ENCODE results near the gene MS4A3. TPM values are rescaled to one million over a fixed set of nuclear protein-coding genes. Genes with fewer than 3 reads are reported as not detected.
"Not testable (repeated sequence)": the region's sequence is repeated elsewhere in the genome, so short reads cannot be mapped to it uniquely, and the experiment has no call there.

MS4A3 gene
- total RNA-seq (ENCODE audit: unreplicated experiment): not detected
- long read RNA-seq: 0 reads

GRCh38 chr11:60056349-60056969 is at the start of gene MS4A3:
Gene MS4A3 (plus strand): TSS chr11:60056665. CDS start chr11:60061161, 4,496 bp downstream.
- no peak for DNase-seq
- Mint-ChIP-seq H3K27me3 (ENCODE audit: unreplicated experiment) (no peaks in the 10 kb centered on the region), H3K9me3 (ENCODE audit: unreplicated experiment) (no peaks in the 10 kb centered on the region), H3K4me3 (ENCODE audit: unreplicated experiment) (no peak within 1 kb of the TSS), H3K4me1 (ENCODE audit: low read depth, unreplicated experiment) (peaks cover 2% of the 10 kb centered on the region), H3K36me3 (ENCODE audit: unreplicated experiment) (no peaks in the 10 kb centered on the region), H3K27ac (ENCODE audit: unreplicated experiment) (no peak within 1 kb of the TSS)
- no peak for TF ChIP-seq CTCF (IDR thresholded peaks at IDR 0.05; ENCODE audit: partially characterized antibody, unreplicated experiment)

DNA sequence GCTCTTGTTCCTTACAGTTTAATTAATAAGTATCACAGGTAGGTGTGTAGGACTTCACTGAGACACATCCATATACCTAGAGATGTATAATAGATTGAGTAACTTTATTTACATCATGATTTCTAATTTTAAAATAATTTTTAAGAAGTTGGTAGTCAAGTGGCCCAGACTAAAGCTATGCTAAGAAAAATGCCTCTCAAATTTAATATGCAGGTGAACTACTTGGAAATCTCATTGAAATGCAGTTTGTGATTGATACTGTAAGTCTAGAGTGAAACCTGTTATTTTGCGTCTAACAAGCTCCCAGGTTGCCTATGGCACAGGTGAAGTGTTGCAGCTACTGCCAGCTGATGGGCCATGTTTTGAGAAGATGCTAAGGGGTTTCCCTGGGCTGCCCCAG is 39.6 kb upstream of the MS4A3 start, which contains the start of gene OOSP4B:
OOSP4B (plus strand) TSS at position 301 of the 400 bp plus-strand sequence.
- H3K4me1 Mint-ChIP-seq (ENCODE audit: low read depth, unreplicated experiment): no peaks in the 10 kb centered on the region
- peaks cover 2% of the 10 kb centered on the region for H3K27me3 Mint-ChIP-seq (ENCODE audit: unreplicated experiment)
- H3K9me3 Mint-ChIP-seq (ENCODE audit: unreplicated experiment): peaks cover 2% of the 10 kb centered on the region
- no peak for TF ChIP-seq CTCF (IDR thresholded peaks at IDR 0.05; ENCODE audit: partially characterized antibody, unreplicated experiment)
- DNase-seq: no peak
- H3K36me3 Mint-ChIP-seq (ENCODE audit: unreplicated experiment): no peaks in the 10 kb centered on the region
- no peak within 1 kb of the TSS for H3K4me3 Mint-ChIP-seq (ENCODE audit: unreplicated experiment)
- H3K27ac Mint-ChIP-seq (ENCODE audit: unreplicated experiment): no peak within 1 kb of the TSS

DNA sequence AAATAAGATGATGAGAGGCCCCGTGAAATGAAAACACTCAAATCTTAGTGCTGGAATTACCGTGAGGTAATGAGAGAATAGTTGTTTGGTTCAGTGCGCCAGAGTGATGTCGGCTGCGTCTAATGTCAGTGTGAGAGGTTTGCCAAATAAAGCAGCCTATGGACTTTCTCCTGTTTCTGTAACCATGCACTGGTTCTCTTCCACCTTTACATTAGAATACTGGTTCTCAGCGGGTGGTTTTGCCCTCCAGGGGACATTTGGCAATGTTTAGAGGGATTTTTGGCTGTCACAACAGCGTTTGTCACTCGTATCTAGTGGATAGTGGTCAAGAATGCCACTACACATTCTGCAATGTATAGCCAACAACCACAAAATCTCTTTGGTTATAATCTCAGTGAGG is 38.4 kb upstream of the MS4A3 start:
- H3K27ac Mint-ChIP-seq (ENCODE audit: unreplicated experiment): no peak overlapping the region
- peaks cover 2% of the 10 kb centered on the region for H3K9me3 Mint-ChIP-seq (ENCODE audit: unreplicated experiment)
- no peak for DNase-seq
- H3K27me3 Mint-ChIP-seq (ENCODE audit: unreplicated experiment): peaks cover 2% of the 10 kb centered on the region
- TF ChIP-seq CTCF (IDR thresholded peaks at IDR 0.05; ENCODE audit: partially characterized antibody, unreplicated experiment): no peak
- no peaks in the 10 kb centered on the region for H3K36me3 Mint-ChIP-seq (ENCODE audit: unreplicated experiment)
- H3K4me1 Mint-ChIP-seq (ENCODE audit: low read depth, unreplicated experiment): no peaks in the 10 kb centered on the region
- no peak overlapping the region for H3K4me3 Mint-ChIP-seq (ENCODE audit: unreplicated experiment)

DNA sequence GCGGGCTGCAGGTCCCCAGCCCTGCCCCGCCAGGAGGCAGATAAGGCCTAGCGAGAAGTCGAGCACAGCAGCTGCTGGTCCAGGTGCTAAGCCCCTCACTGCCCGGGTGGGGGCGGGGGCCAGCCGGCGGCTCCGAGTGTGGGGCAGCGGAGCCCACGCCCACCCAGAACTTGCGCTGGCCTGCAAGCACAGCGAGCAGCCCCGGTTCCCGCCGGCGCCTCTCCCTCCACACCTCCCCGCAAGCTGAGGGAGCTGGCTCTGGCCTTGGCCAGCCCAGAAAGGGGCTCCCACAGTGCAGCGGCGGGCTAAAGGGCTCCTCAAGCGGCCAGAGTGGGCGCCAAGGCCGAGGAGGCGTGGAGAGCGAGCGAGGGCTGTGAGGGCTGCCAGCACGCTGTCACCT is 36.1 kb upstream of the MS4A3 start:
- H3K36me3 Mint-ChIP-seq (ENCODE audit: unreplicated experiment); H3K27ac Mint-ChIP-seq (ENCODE audit: unreplicated experiment); H3K4me1 Mint-ChIP-seq (ENCODE audit: low read depth, unreplicated experiment); H3K9me3 Mint-ChIP-seq (ENCODE audit: unreplicated experiment); H3K4me3 Mint-ChIP-seq (ENCODE audit: unreplicated experiment); DNase-seq; H3K27me3 Mint-ChIP-seq (ENCODE audit: unreplicated experiment): not testable (repeated sequence)

GRCh38 chr11:60029015-60029632 is 27.3 kb upstream of the MS4A3 start:
- no peak for TF ChIP-seq CTCF (IDR thresholded peaks at IDR 0.05; ENCODE audit: partially characterized antibody, unreplicated experiment)
- no peak overlapping the region for H3K4me3 Mint-ChIP-seq (ENCODE audit: unreplicated experiment)
- DNase-seq: no peak
- no peaks in the 10 kb centered on the region for H3K4me1 Mint-ChIP-seq (ENCODE audit: low read depth, unreplicated experiment)
- H3K36me3 Mint-ChIP-seq (ENCODE audit: unreplicated experiment): no peaks in the 10 kb centered on the region
- H3K9me3 Mint-ChIP-seq (ENCODE audit: unreplicated experiment): no peaks in the 10 kb centered on the region
- no peaks in the 10 kb centered on the region for H3K27me3 Mint-ChIP-seq (ENCODE audit: unreplicated experiment)
- H3K27ac Mint-ChIP-seq (ENCODE audit: unreplicated experiment): no peak overlapping the region

Data from glutamatergic neuron (in vitro differentiated cells).